ENCODE measurements around the gene TMEM86B.
"Not testable (repeated sequence)": the region's sequence is repeated elsewhere in the genome, so short reads cannot be mapped to it uniquely, and the experiment has no call there.

TMEM86B gene

DNA sequence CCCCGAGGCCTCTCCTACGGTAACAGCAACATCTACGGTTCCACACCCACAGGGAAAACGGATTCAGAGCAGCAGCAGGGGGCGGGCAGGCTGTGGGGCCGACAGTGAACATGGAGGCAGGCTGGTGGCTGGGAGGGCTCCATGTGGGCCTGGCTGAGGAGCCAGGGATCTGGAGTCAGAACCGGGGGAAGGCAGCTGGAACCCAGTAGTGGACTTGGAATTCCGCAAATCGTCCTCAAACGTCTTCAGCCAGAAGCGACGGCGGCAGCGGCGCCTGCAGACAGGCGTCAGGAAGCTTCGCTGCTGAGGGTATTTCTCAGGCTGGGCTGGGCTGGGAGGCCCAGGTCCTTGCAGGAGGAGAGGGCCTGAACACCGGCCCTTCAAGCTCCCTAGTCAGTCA, 1.8 kb downstream of the TMEM86B start:
- no peaks in the 10 kb centered on the region for H3K4me1 Mint-ChIP-seq
- no peak overlapping the region for H3K27ac Mint-ChIP-seq
- DNase-seq, result no peak
- peaks cover 28% of the 10 kb centered on the region for H3K36me3 Mint-ChIP-seq
- H3K27me3 Mint-ChIP-seq, result no peaks in the 10 kb centered on the region
- H3K4me3 Mint-ChIP-seq, result no peak overlapping the region
- CTCF ChIA-PET, result no interaction called here
- H3K9me3 Mint-ChIP-seq, result no peaks in the 10 kb centered on the region

DNA sequence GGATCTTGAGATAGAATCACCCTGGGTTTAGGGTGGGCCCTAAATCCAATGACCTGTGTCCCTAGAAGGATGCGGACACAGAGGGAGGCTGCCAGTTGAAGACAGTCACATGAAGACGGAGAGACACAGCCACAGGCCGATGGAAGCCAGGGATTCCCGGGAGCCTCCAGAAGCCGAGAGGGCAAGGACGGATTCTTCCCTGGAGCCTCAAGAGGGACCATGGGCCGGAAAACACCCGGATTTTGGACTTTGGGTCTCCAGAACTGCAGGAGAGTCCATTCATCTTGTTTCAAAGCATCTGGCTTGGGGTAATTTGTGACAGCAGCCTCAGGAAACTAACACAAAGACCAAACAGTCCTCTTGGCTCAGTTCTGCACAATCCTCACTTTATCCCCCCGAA, 2.3 kb downstream of the TMEM86B start:
- no peaks in the 10 kb centered on the region for H3K4me1 Mint-ChIP-seq
- no peaks in the 10 kb centered on the region for H3K9me3 Mint-ChIP-seq
- no peaks in the 10 kb centered on the region for H3K27me3 Mint-ChIP-seq
- H3K36me3 Mint-ChIP-seq, result peaks cover 32% of the 10 kb centered on the region
- H3K27ac Mint-ChIP-seq, result no peak overlapping the region
- CTCF ChIA-PET, result no interaction called here
- H3K4me3 Mint-ChIP-seq, result no peak overlapping the region
- DNase-seq, result no peak

DNA sequence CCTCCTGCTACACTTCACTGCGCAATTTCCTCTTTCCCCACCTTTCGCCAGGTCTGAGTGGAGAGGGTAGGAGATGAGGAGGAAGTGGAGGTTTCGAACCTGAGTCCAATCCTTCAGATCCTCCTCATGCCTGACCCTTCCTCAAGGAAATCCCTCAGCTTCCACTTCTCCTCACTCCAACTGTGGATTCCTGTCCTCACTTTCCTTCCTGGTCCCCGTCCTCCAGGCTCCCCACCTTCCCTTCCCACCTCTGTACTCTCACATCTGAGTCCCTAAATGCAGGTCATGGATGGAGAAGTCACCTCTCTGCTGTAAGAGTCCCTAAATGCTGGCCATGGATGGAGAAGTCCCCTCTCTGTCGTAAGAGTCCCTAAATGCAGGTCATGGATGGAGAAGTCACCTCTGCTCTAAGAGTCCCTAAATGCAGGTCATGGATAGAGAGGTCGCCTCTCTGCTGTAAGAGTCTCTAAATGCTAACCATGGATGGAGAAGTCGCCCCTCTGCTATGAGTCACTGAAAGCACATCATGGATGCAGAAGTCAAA, 3.1 kb downstream of the TMEM86B start:
- H3K36me3 Mint-ChIP-seq, result peaks cover 37% of the 10 kb centered on the region
- H3K27ac Mint-ChIP-seq, result peak overlapping the region; percentile 38
- CTCF ChIA-PET, result no interaction called here

DNA sequence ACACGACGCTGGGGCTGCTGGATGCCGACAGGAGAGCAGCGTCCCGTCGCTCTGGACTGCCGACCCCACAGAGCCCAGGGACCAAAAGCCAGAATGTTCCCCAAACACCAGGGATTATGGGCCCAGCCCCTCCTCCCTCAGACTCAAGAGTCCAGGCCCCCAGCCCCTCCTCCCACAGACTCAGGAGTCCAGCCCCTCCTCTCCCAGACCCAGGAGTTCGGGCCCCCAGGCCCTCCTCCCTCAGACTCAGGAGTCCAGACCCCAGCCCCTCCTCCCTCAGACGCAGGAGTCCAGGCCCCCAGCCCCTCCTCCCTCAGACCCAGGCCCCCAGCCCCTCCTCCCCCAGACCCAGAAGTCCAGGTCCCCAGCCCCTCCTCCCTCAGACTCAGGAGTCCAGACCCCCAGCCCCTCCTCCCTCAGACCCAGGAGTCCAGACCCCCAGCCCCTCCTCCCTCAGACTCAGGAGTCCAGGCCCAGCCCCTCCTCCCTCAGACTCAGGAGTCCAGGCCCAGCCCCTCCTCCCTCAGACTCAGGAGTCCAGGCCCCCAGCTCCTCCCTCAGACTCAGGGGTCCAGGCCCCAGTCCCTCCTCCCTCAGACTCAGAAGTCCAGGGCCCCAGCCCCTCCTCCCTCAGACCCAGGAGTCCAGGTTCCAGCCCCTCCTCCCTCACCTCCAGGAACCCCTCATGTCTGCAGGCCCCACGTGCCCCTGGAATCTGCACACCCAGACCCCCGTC, 3.7 kb downstream of the TMEM86B start:
- H3K27me3 Mint-ChIP-seq, DNase-seq, H3K4me1 Mint-ChIP-seq, H3K9me3 Mint-ChIP-seq, H3K4me3 Mint-ChIP-seq, H3K27ac Mint-ChIP-seq: not testable (repeated sequence)
- CTCF ChIA-PET, result interaction anchor here (0.6 kb wide), 1 partner anchor 84 kb away, joined by 3 read pairs; no protein-coding TSS in a partner anchor
- H3K36me3 Mint-ChIP-seq, result peaks cover 36% of the 10 kb centered on the region

More for the DNA sequence above, 3.1 kb downstream of the TMEM86B start:
- DNase-seq, result no peak
- Mint-ChIP-seq H3K27me3 (no peaks in the 10 kb centered on the region), H3K9me3 (peaks cover 5% of the 10 kb centered on the region), H3K4me1 (no peaks in the 10 kb centered on the region), H3K4me3 (no peak overlapping the region)

DNA sequence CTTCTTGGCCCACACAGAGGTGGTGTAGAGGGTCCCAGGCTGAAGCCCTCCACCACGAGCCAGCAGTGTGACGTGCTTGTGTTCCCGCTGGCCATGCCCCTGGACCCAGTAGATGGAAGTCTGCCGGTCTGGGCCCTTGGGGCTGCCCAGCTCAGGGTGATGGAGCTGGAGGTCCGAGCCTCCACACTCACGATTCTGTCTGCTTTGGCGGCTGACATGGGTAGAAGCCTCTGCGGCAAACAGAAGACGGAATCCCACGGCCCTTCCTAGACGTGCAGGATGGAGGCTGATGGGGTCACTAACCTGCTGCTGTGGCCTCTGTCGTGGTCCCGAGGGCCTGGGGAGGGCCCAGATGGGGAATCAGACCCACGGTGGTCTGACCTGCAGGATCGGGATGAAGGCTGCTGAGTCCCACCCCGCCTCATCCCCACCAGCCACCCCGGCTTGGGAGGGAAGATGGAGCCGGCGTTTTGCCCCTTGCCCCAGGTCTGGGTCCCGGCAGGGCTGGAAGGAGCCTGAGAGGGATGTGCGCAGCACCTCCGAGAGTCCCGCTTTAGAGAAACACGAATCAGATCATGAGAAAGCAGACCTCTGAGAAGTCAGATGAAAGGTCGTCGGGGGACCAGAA, 4.4 kb downstream of the TMEM86B start:
- no peak for DNase-seq
- Mint-ChIP-seq H3K27me3 (no peaks in the 10 kb centered on the region), H3K4me3 (no peak overlapping the region), H3K9me3 (peaks cover 5% of the 10 kb centered on the region), H3K27ac (no peak overlapping the region), H3K36me3 (peaks cover 35% of the 10 kb centered on the region), H3K4me1 (no peaks in the 10 kb centered on the region)
- CTCF ChIA-PET, result interaction anchor here (0.6 kb wide), 1 partner anchor 83 kb away, joined by 3 read pairs; no protein-coding TSS in a partner anchor

DNA sequence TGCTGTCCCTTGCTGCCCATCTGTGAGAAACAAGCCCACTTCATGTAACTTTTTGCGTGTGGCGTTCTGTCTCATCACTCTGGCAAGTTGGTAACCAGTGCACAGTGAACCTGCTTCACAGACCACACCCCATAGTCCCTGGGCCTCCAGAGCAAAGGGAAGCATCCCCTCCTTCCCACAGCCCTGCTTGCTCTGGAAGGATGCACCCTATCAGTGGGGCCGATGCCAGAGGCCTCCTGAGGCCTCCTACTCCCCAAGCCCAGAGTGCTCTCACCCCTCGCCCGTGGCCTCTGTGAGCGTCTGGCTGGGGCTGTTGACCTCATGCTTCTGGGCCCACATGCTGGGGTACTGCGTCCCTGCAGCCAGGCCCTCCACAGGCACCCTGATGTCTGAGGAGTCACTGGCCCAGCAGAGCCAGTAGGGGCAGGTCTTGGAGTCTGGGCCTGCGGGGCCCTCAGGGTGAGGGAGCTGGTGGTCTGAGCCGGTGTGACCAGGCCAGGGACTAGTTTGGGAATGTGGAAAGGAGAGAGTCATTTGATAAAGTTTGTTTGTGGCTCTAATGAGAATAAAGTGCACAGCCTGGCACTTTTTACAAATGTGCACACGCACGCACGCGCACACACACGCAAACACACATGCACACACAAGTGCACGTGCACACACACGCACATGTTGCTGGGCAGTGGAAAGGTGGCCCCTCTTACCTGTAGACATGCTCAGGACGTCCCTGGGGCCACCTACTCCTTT, 5.1 kb downstream of the TMEM86B start:
- peaks cover 31% of the 10 kb centered on the region for H3K36me3 Mint-ChIP-seq
- no peaks in the 10 kb centered on the region for H3K27me3 Mint-ChIP-seq
- CTCF ChIA-PET, result no interaction called here
- H3K4me3 Mint-ChIP-seq, result no peak overlapping the region
- peak overlapping the region; percentile 58 for H3K27ac Mint-ChIP-seq
- H3K9me3 Mint-ChIP-seq, result peaks cover 5% of the 10 kb centered on the region
- no peak for DNase-seq
- H3K4me1 Mint-ChIP-seq, result no peaks in the 10 kb centered on the region

DNA sequence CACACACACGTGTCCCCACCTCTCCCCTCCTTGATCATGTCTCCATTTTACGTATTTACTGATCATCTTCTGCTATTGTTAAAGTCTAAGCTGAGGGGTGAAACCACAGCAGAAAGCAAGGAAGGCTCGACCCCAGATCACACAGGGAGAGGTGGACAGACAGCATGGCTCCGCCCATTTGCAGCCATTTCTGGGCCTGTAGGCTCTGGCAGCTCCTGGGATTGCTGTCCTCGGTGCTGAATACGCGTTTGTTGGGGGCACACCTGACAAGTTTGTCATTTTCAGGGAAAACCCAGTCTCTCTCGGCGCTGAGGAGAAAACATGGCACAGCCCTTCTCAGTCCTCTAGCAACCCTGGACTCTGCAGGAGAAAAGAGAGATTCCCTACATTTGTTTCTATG, 8.0 kb downstream of the TMEM86B start:
- no peak overlapping the region for H3K4me3 Mint-ChIP-seq
- peaks cover 5% of the 10 kb centered on the region for H3K9me3 Mint-ChIP-seq
- CTCF ChIA-PET, result no interaction called here
- H3K36me3 Mint-ChIP-seq, result peaks cover 16% of the 10 kb centered on the region
- peaks cover 22% of the 10 kb centered on the region for H3K27me3 Mint-ChIP-seq
- peaks cover 14% of the 10 kb centered on the region for H3K4me1 Mint-ChIP-seq
- DNase-seq, result no peak
- no peak overlapping the region for H3K27ac Mint-ChIP-seq

DNA sequence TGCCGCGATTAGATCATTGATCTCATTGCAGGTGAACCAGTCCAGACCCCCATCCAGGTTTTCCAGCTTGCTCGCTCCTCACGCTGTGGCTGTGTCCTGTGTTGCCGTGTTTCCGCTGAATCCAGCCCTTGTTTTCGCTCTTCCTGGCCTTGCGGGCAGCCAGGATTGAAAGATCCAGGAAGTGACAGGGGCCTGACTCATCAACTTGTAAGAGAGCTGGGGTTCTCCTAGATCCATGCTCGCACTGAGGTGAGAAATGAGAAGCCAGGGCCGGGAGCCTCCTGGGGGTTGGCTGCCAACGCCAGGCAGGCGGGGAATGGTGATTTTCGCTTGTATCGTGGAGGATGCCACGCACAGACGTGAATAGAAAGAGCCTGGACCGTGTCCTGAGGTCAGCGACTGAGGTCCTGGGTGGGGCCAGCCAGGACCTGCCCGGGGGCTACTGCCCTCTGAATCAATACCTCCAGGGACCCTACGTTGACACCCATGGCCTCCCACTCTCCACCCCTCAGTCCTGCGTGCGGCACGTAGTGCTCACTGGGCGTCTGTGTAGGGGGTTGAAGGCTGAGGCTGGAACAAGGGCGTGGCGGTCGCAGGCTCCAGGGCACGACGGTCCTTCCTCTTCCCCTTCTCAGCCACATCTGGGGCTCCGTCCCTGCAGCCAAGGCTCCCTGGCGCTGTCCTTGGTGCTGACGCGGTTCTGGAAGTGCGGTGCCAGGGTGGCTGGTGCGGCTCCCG, 11.9 kb downstream of the TMEM86B start:
- DNase-seq, result peak; percentile 76
- Mint-ChIP-seq H3K4me3 (peak overlapping the region; percentile 21), H3K9me3 (peaks cover 15% of the 10 kb centered on the region), H3K36me3 (peaks cover 11% of the 10 kb centered on the region), H3K4me1 (peaks cover 14% of the 10 kb centered on the region), H3K27me3 (peaks cover 45% of the 10 kb centered on the region), H3K27ac (peak overlapping the region; percentile 69)
- CTCF ChIA-PET, result interaction anchor here (1.1 kb wide), 1 partner anchor 76 kb away, joined by 3 read pairs; no protein-coding TSS in a partner anchor

DNA sequence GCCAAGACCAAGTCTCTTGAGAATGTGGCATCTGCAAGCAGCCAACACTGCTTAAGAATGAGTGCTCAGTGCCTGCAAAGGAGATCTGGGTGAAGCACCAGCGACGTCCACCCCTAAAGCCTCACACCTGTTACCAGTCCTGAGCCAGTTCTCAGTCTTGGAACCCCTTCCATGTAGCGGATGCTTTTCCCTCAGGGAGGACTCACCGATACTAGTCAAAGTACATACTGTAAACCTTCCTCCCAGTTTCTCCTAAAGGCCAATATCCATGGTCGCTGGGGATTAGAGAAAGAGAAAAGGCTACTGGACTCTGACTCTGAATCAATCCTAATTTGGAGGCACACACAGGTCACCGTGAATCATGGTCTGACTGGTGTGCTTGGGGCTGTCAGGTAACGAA, 15.0 kb downstream of the TMEM86B start:
- no peak overlapping the region for H3K27ac Mint-ChIP-seq
- peaks cover 10% of the 10 kb centered on the region for H3K9me3 Mint-ChIP-seq
- peaks cover 61% of the 10 kb centered on the region for H3K27me3 Mint-ChIP-seq
- H3K4me1 Mint-ChIP-seq, result peaks cover 14% of the 10 kb centered on the region
- DNase-seq, result no peak
- no peak overlapping the region for H3K4me3 Mint-ChIP-seq
- CTCF ChIA-PET, result interaction anchor here (0.8 kb wide), 1 partner anchor 10 kb away, joined by 3 read pairs; no protein-coding TSS in a partner anchor
- no peaks in the 10 kb centered on the region for H3K36me3 Mint-ChIP-seq

DNA sequence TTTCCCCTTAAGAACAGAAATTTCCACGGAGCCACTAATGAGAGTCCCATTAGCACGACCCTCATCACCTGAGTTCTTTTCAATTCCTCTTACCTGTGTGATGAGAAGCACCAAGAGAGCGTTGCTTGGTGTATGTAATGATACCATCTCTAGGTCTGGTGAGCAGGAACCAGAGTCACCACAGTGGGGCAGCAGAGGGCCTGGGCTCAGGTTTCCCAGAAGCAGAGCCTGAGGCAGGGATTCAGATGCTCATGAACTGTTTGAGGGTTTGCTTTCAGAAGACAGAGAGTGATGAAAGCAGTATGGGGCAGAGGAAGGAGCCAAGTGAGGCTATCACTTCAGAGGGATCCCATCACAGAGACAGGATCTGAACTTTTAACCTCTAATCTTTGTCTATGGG, 16.1 kb downstream of the TMEM86B start:
- H3K27ac Mint-ChIP-seq, result no peak overlapping the region
- H3K36me3 Mint-ChIP-seq, result no peaks in the 10 kb centered on the region
- CTCF ChIA-PET, result interaction anchor here (0.8 kb wide), 1 partner anchor 9 kb away, joined by 3 read pairs; no protein-coding TSS in a partner anchor
- DNase-seq, result peak; percentile 71
- H3K27me3 Mint-ChIP-seq, result peaks cover 57% of the 10 kb centered on the region
- H3K4me3 Mint-ChIP-seq, result no peak overlapping the region
- peaks cover 11% of the 10 kb centered on the region for H3K4me1 Mint-ChIP-seq
- H3K9me3 Mint-ChIP-seq, result peaks cover 10% of the 10 kb centered on the region

DNA sequence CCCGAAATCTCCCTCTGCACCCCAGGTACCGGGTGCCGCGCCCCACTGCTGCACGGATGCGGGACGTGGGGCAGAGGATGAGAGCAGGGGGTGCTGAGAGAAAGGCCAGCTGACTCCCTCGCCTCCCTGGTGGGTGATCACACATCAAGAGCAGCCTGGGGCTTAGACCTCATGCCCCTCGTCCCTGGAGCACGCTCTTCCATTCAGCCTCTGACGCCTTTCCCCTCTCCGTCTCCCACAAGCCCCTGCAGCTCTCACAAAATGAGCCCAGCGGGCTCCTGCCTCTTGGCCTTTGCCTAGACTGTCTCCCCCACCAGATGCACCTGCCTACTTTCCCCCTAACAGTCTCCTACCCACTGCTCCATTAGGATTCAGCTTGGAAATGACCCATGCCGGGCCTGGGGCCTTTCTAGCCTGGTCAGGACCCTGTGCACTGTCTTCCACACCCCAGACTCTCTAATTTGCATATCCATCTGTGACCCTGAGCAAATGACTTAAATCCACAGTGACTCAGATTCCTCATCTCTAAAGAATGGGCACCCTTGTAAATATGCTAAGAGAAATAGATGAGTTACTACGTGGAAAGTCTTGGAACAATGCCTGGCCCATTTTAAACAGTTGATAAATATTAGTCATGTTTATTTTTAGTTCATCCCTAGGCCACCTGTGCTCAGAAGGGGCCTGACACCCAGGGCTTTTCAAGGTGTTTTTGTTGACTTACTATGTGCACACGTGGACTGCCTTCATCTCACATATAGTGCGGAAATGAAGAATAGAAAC, 18.7 kb downstream of the TMEM86B start:
- Mint-ChIP-seq H3K36me3 (no peaks in the 10 kb centered on the region), H3K27ac (no peak overlapping the region), H3K4me3 (no peak overlapping the region), H3K27me3 (peaks cover 56% of the 10 kb centered on the region), H3K9me3 (peaks cover 10% of the 10 kb centered on the region), H3K4me1 (peaks cover 3% of the 10 kb centered on the region)
- CTCF ChIA-PET, result no interaction called here
- no peak for DNase-seq

DNA sequence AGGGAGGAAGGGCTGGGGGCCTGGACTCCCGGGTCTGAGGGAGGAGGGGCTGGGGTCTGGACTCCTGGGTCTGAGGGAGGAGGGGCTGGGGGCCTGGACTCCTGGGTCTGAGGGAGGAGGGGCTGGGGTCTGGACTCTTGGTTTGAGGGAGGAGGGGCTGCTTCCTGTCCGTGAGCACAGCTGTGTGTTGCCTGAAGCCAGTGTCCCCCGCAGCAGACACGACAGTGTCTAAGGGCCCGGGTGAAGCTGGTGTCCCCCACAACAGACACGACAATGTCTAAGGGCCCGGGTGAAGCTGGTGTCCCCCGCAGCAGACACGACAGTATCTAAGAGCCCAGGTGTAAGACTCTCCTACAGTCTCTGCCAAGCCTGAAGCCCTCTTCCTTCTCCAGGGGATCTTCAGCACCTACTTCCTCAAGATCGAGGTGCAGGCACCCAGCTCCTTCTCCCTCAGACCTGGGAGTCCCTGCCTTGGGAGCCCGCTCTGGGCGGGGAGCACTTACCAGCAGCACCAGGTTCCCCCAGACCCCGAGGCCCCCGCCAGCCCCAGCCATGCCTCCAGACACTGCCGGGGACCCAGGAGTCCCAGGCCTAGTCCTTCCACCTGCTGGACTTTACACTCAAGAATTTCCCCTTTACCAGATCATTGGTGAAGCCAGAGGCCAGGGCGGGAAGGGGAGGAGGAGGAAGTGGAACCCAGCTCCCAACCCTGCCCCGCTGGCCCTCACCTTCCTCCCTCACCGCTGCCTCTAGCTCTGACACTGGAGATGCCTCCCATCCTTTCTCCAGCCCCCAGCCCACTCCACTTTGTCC, 19.5 kb downstream of the TMEM86B start, which contains the start of gene PTPRH:
TSS of gene PTPRH (minus strand) at position 622 of the 813 bp plus-strand sequence. CDS start at position 554, 68 bp downstream.
- Mint-ChIP-seq H3K4me3 (no peak within 1 kb of the TSS), H3K27me3 (peaks cover 54% of the 10 kb centered on the region), H3K27ac (no peak within 1 kb of the TSS), H3K4me1 (peaks cover 3% of the 10 kb centered on the region), H3K9me3 (peaks cover 9% of the 10 kb centered on the region), H3K36me3 (no peaks in the 10 kb centered on the region)
- DNase-seq, result no peak
- CTCF ChIA-PET, result no interaction called here
